HL-60 (cell line): ENCODE measurements around the gene RPS23.

ENCODE experiments used
- DNase-seq, 2 experiments: peaks; one replicate each; pipeline ENCODE4 v3.0.0-alpha.2; 2010 to 2020; ENCODE audit warnings: low read depth in 1 of 2, low spot score in 1 of 2
- H3K27ac ChIP-seq: fragments of 250-450 bp; sonication (Bioruptor Pico); replicated peaks from 2 replicates; pipeline ENCODE4 v1.5.1; 2020; ENCODE audit warnings: mild to moderate bottlenecking, moderate library complexity
- H3K27me3 ChIP-seq: fragments of 250-450 bp; sonication (Bioruptor Pico); 2 replicates; pipeline ENCODE4 v1.5.1; 2021; ENCODE audit warnings: mild to moderate bottlenecking, moderate library complexity; ENCODE audit not compliant: insufficient read depth, poor library complexity, severe bottlenecking
- H3K4me3 ChIP-seq: replicated peaks from 2 replicates; pipeline ENCODE4 v1.5.1; 2011; ENCODE audit warnings: mild to moderate bottlenecking, control low read depth, low read length; ENCODE audit not compliant: insufficient read depth
- GABPA ChIP-seq: IDR thresholded peaks from 2 replicates; pipeline ENCODE4 v1.6.1; 2012; ENCODE audit warnings: low read depth
- POLR2AphosphoS5 ChIP-seq: IDR thresholded peaks from 2 replicates; pipeline ENCODE4 v1.6.1; 2012; ENCODE audit warnings: low read depth
- SPI1 ChIP-seq: IDR thresholded peaks from 2 replicates; pipeline ENCODE4 v1.6.1; 2012; ENCODE audit warnings: low read depth, mild to moderate bottlenecking, borderline replicate concordance
- TF ChIP-seq, protein P1 (sequence below): IDR thresholded peaks from one replicate; pipeline ENCODE4 v1.5.1; 2011; ENCODE audit warnings: low read length, control low read depth, inconsistent platforms; ENCODE audit not compliant: insufficient read depth
- TF ChIP-seq, protein P2 (sequence below): IDR thresholded peaks from 2 replicates; pipeline ENCODE4 v1.6.1; 2012; ENCODE audit warnings: low read depth; ENCODE audit not compliant: insufficient replicate concordance

The RPS23 gene

DNA sequence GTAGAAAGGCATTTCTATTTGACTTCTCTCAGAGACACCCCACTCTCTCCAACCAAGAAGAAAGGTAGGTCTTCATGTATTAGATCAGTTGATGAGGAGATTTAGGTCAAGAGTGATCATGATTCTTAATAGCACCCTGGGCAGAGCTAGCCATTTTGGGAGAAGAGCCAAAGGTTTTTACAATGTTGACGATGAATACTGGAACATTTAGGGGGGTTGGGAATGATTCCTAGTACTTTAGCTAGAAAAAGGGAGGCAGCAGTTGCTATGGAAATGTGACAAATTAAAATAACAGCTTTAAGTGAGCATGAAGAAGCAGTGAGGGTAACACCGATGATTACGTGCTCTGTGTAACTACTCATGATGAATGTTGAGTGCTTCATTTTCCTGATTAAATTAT lies 9.5 kb upstream of the RPS23 start:
- no peak for DNase-seq
- TF ChIP-seq, protein P1, sequence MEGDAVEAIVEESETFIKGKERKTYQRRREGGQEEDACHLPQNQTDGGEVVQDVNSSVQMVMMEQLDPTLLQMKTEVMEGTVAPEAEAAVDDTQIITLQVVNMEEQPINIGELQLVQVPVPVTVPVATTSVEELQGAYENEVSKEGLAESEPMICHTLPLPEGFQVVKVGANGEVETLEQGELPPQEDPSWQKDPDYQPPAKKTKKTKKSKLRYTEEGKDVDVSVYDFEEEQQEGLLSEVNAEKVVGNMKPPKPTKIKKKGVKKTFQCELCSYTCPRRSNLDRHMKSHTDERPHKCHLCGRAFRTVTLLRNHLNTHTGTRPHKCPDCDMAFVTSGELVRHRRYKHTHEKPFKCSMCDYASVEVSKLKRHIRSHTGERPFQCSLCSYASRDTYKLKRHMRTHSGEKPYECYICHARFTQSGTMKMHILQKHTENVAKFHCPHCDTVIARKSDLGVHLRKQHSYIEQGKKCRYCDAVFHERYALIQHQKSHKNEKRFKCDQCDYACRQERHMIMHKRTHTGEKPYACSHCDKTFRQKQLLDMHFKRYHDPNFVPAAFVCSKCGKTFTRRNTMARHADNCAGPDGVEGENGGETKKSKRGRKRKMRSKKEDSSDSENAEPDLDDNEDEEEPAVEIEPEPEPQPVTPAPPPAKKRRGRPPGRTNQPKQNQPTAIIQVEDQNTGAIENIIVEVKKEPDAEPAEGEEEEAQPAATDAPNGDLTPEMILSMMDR: no peak
- TF ChIP-seq POLR2AphosphoS5: no peak
- no peak for TF ChIP-seq SPI1
- no peak for TF ChIP-seq GABPA
- TF ChIP-seq, protein P2, sequence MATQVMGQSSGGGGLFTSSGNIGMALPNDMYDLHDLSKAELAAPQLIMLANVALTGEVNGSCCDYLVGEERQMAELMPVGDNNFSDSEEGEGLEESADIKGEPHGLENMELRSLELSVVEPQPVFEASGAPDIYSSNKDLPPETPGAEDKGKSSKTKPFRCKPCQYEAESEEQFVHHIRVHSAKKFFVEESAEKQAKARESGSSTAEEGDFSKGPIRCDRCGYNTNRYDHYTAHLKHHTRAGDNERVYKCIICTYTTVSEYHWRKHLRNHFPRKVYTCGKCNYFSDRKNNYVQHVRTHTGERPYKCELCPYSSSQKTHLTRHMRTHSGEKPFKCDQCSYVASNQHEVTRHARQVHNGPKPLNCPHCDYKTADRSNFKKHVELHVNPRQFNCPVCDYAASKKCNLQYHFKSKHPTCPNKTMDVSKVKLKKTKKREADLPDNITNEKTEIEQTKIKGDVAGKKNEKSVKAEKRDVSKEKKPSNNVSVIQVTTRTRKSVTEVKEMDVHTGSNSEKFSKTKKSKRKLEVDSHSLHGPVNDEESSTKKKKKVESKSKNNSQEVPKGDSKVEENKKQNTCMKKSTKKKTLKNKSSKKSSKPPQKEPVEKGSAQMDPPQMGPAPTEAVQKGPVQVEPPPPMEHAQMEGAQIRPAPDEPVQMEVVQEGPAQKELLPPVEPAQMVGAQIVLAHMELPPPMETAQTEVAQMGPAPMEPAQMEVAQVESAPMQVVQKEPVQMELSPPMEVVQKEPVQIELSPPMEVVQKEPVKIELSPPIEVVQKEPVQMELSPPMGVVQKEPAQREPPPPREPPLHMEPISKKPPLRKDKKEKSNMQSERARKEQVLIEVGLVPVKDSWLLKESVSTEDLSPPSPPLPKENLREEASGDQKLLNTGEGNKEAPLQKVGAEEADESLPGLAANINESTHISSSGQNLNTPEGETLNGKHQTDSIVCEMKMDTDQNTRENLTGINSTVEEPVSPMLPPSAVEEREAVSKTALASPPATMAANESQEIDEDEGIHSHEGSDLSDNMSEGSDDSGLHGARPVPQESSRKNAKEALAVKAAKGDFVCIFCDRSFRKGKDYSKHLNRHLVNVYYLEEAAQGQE: no peak
- Histone ChIP-seq H3K27ac (no peak overlapping the region), H3K4me3 (no peak overlapping the region), H3K27me3 (no peaks in the 10 kb centered on the region)

DNA sequence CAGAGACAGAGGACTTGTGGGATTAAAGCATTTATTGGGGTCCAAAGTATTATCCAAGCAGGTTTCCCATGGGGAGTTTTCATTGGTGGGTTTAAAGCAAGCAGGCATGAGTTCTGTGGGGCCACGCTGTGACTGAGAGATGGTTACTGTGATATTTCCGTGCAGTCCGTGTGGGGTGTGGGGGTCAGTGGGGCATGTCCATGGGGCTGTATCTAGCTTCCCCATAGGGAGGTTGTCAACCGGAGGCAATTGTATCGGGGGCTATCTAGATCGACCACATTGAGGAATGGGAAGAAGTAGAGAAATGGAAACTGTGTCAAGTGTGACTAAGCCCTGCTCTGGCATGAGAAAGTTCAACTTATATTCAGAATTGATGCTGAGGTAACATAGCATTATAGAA lies 7.1 kb upstream of the RPS23 start:
- TF ChIP-seq POLR2AphosphoS5 (no peak), GABPA (no peak), SPI1 (no peak)
- TF ChIP-seq, protein P2: no peak
- TF ChIP-seq, protein P1: no peak
- no peak for DNase-seq
- no peak overlapping the region for H3K4me3 ChIP-seq
- H3K27ac ChIP-seq: no peak overlapping the region
- H3K27me3 ChIP-seq: no peaks in the 10 kb centered on the region

DNA sequence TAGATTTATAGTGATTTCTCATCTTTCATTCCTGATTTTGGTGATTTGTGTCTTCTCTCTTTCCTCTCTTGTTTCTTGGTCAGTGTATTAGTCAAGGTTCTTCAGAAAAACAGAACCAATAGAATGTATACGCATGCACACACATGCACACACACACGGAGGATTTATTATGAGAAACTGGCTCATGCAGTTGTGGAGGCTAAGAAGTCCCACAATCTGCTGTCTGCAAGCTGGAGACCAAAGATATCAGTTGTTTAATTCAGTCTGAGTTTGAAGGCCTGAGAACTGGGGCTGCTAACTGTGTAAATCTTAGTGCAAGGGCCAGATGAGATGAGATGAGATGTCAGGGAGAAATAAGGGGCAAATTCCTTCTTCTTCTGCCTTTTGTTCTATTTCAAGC lies 5.7 kb upstream of the RPS23 start:
- TF ChIP-seq POLR2AphosphoS5 (no peak), GABPA (no peak), SPI1 (no peak)
- TF ChIP-seq, protein P2: no peak
- TF ChIP-seq, protein P1: no peak
- H3K27me3 ChIP-seq: no peaks in the 10 kb centered on the region
- no peak for DNase-seq

More for the DNA sequence above, 5.7 kb upstream of the RPS23 start:
- H3K4me3 ChIP-seq: no peak overlapping the region
- H3K27ac ChIP-seq: no peak overlapping the region
